ENCODE measurements around the gene PDE10A.
"Not testable (repeated sequence)": the region's sequence is repeated elsewhere in the genome, so short reads cannot be mapped to it uniquely, and the experiment has no call there.

The PDE10A gene

GRCh38 chr6:165486183-165487137 is 176.6 kb downstream of the PDE10A start:
- DNase-seq (ENCODE audit: low read depth in 1 of 2, low spot score in 1 of 2) = no peak

GRCh38 chr6:165484178-165484889 is 178.7 kb downstream of the PDE10A start:
- DNase-seq (ENCODE audit: low read depth in 1 of 2, low spot score in 1 of 2) = no peak

GRCh38 chr6:165481921-165482320 is 181.1 kb downstream of the PDE10A start:
- no peak for DNase-seq (ENCODE audit: low read depth in 1 of 2, low spot score in 1 of 2)

- DNase-seq (ENCODE audit: low read depth in 1 of 2, low spot score in 1 of 2) = no peak
Measured at GRCh38 chr6:165480916-165481315, 182.1 kb downstream of the PDE10A start.

GRCh38 chr6:165478581-165478980 is 184.5 kb downstream of the PDE10A start:
- DNase-seq (ENCODE audit: low read depth in 1 of 2, low spot score in 1 of 2) = no peak

GRCh38 chr6:165469483-165469882 is 193.6 kb downstream of the PDE10A start:
- no peak for DNase-seq (ENCODE audit: low read depth in 1 of 2, low spot score in 1 of 2)

GRCh38 chr6:165468340-165469235 is 194.5 kb downstream of the PDE10A start:
- DNase-seq (ENCODE audit: low read depth in 1 of 2, low spot score in 1 of 2) = no peak

GRCh38 chr6:165463499-165463898 is 199.5 kb downstream of the PDE10A start:
- DNase-seq (ENCODE audit: low read depth in 1 of 2, low spot score in 1 of 2) = not testable (repeated sequence)

- DNase-seq (ENCODE audit: low read depth in 1 of 2, low spot score in 1 of 2) = not testable (repeated sequence)
Measured at GRCh38 chr6:165459605-165460301, 203.3 kb downstream of the PDE10A start.

- no peak for DNase-seq (ENCODE audit: low read depth in 1 of 2, low spot score in 1 of 2)
Measured at GRCh38 chr6:165458134-165458533, 204.9 kb downstream of the PDE10A start.

GRCh38 chr6:165456286-165456685 is 206.8 kb downstream of the PDE10A start:
- no peak for DNase-seq (ENCODE audit: low read depth in 1 of 2, low spot score in 1 of 2)

- no peak for DNase-seq (ENCODE audit: low read depth in 1 of 2, low spot score in 1 of 2)
Measured at GRCh38 chr6:165455488-165455887, 207.6 kb downstream of the PDE10A start.

- DNase-seq (ENCODE audit: low read depth in 1 of 2, low spot score in 1 of 2) = no peak
Measured at GRCh38 chr6:165453395-165453794, 209.6 kb downstream of the PDE10A start.

GRCh38 chr6:165451838-165452237 is 211.2 kb downstream of the PDE10A start:
- no peak for DNase-seq (ENCODE audit: low read depth in 1 of 2, low spot score in 1 of 2)

- no peak for DNase-seq (ENCODE audit: low read depth in 1 of 2, low spot score in 1 of 2)
Measured at GRCh38 chr6:165448210-165448609, 214.8 kb downstream of the PDE10A start.

- DNase-seq (ENCODE audit: low read depth in 1 of 2, low spot score in 1 of 2) = no peak
Measured at GRCh38 chr6:165447141-165447540, 215.9 kb downstream of the PDE10A start.

- no peak for DNase-seq (ENCODE audit: low read depth in 1 of 2, low spot score in 1 of 2)
Measured at GRCh38 chr6:165446331-165446730, 216.7 kb downstream of the PDE10A start.

- no peak for DNase-seq (ENCODE audit: low read depth in 1 of 2, low spot score in 1 of 2)
Measured at GRCh38 chr6:165443462-165443861, 219.6 kb downstream of the PDE10A start.

- no peak for DNase-seq (ENCODE audit: low read depth in 1 of 2, low spot score in 1 of 2)
Measured at GRCh38 chr6:165441181-165441580, 221.9 kb downstream of the PDE10A start.

GRCh38 chr6:165439928-165440554 is 223.0 kb downstream of the PDE10A start:
- DNase-seq (ENCODE audit: low read depth in 1 of 2, low spot score in 1 of 2) = no peak
